Measurements from ENCODE around the gene TEPSIN. TPM values are rescaled to one million over a fixed set of nuclear protein-coding genes. Genes with fewer than 3 reads are reported as not detected.

Gene TEPSIN
- total RNA-seq, 2 donors from 2014 or later = 17.4 to 18.4 TPM

GRCh38 chr17:81194941-81195901 is 43.6 kb downstream of the TEPSIN start:
- intact Hi-C loops (cut with DNase I) = no loop called here

GRCh38 chr17:81194225-81194760 is 44.6 kb downstream of the TEPSIN start:
- DNase-seq (ENCODE audit: low spot score) = no peak
- intact Hi-C loops (cut with DNase I) = no loop called here

More at GRCh38 chr17:81194941-81195901, 43.6 kb downstream of the TEPSIN start:
- no peak for DNase-seq (ENCODE audit: low spot score)

- no peak for DNase-seq (ENCODE audit: low spot score)
- intact Hi-C loops (cut with DNase I) = no loop called here
Measured at GRCh38 chr17:81193470-81194224, 45.2 kb downstream of the TEPSIN start.

GRCh38 chr17:81193051-81193410 is 45.8 kb downstream of the TEPSIN start:
- DNase-seq (ENCODE audit: low spot score) = no peak
- intact Hi-C loops (cut with DNase I) = no loop called here

- intact Hi-C loops (cut with DNase I) = no loop called here
- DNase-seq (ENCODE audit: low spot score) = no peak
Measured at GRCh38 chr17:81192386-81193050, 46.3 kb downstream of the TEPSIN start.

GRCh38 chr17:81191646-81192045 is 47.2 kb downstream of the TEPSIN start:
- DNase-seq (ENCODE audit: low spot score) = no peak
- intact Hi-C loops (cut with DNase I) = no loop called here

- intact Hi-C loops (cut with DNase I) = no loop called here
- no peak for DNase-seq (ENCODE audit: low spot score)
Measured at GRCh38 chr17:81191116-81191515, 47.7 kb downstream of the TEPSIN start.

GRCh38 chr17:81190591-81190990 is 48.3 kb downstream of the TEPSIN start:
- no peak for DNase-seq (ENCODE audit: low spot score)
- intact Hi-C loops (cut with DNase I) = no loop called here

- intact Hi-C loops (cut with DNase I) = no loop called here
Measured at GRCh38 chr17:81189670-81190530, 49.0 kb downstream of the TEPSIN start.

GRCh38 chr17:81189016-81189415 is 49.8 kb downstream of the TEPSIN start:
- DNase-seq (ENCODE audit: low spot score) = no peak
- intact Hi-C loops (cut with DNase I) = no loop called here

More at GRCh38 chr17:81189670-81190530, 49.0 kb downstream of the TEPSIN start:
- DNase-seq (ENCODE audit: low spot score) = no peak

GRCh38 chr17:81188491-81188840 is 50.4 kb downstream of the TEPSIN start:
- DNase-seq (ENCODE audit: low spot score) = no peak
- intact Hi-C loops (cut with DNase I) = no loop called here

GRCh38 chr17:81187586-81188490 is 51.0 kb downstream of the TEPSIN start:
- DNase-seq (ENCODE audit: low spot score) = no peak
- intact Hi-C loops (cut with DNase I) = no loop called here

- no peak for DNase-seq (ENCODE audit: low spot score)
- intact Hi-C loops (cut with DNase I) = no loop called here
Measured at GRCh38 chr17:81187120-81187519, 51.7 kb downstream of the TEPSIN start.

GRCh38 chr17:81186203-81186602 is 52.7 kb downstream of the TEPSIN start:
- intact Hi-C loops (cut with DNase I) = no loop called here

GRCh38 chr17:81184555-81184954 is 54.3 kb downstream of the TEPSIN start:
- DNase-seq (ENCODE audit: low spot score) = no peak
- intact Hi-C loops (cut with DNase I) = no loop called here

More at GRCh38 chr17:81186203-81186602, 52.7 kb downstream of the TEPSIN start:
- DNase-seq (ENCODE audit: low spot score) = no peak

- DNase-seq (ENCODE audit: low spot score) = no peak
- intact Hi-C loops (cut with DNase I) = no loop called here
Measured at GRCh38 chr17:81183807-81184206, 55.0 kb downstream of the TEPSIN start.

GRCh38 chr17:81183316-81183715 is 55.5 kb downstream of the TEPSIN start:
- DNase-seq (ENCODE audit: low spot score) = no peak
- intact Hi-C loops (cut with DNase I) = no loop called here

- intact Hi-C loops (cut with DNase I) = no loop called here
- DNase-seq (ENCODE audit: low spot score) = no peak
Measured at GRCh38 chr17:81182596-81182995, 56.3 kb downstream of the TEPSIN start.

All from posterior vena cava (tissue), 2 donors.